ENCODE measurements around the gene CHMP4A. TPM values are rescaled to one million over a fixed set of nuclear protein-coding genes. Genes with fewer than 3 reads are reported as not detected.
A peak's percentile ranks its signal among the peaks of the same experiment; 100 is the strongest.

The CHMP4A gene
- total and polyA plus RNA-seq, 9 of the 15 experiments (the other 6 are each of a cell fraction or from before 2014, with no cell fraction given), result 28.8 to 104 (median 52.7) TPM

DNA sequence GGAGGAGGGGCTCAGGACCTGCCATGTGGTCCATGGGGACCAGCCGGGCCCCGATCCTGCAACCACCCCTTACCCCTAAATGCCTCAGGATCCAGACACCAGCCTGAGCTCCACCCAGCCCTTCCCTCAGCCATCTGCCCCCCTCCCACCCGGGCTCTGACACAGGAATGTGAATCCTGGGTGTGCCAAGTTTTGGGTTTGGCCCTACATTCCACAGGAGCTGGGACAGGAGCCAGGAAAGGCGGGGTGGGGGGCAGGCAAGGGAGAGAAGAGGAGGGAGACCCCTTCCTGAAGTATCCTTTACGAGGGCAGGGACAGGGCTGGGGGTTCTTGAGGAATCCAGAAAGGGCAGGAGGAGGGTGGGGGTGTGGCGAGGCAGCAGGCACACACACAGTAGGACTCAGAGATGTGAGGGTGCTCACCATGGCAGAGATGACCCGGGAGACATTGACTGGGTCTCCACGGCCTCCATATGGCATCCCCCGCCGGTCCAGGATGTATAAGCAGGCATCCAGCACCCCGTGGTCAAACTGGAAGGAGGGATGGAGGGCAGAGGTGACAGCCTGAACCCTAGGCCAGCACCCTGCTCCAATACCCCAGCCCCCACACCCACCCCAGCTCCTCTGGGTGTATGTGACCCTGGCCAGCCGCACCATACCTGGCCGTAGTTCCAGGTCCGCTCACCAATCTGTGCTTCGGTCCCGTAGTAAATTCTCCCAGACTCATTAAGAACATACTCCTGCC lies 46.2 kb upstream of the CHMP4A start:
- no peak for FAIRE-seq
- in situ Hi-C loops (cut with MboI), result no loop called here
- no peak for ATAC-seq
- intact Hi-C loops (cut with micrococcal nuclease), result no loop called here
- no peak overlapping the region for H3K4me2 ChIP-seq (ENCODE audit: insufficient read depth, low read length)
- ChIA-PET POLR2A (interaction anchor here (0.6 kb wide), 1 partner anchor 12 kb away, joined by 3 read pairs; the partner anchor contains the start of gene RABGGTA), CTCF (ENCODE audit: low intra/inter-chr PET ratio) (no interaction called here)
- TF ChIP-seq ZNF561 (CRISPR knock-in tag; conservative IDR thresholded peaks at IDR 0.05) (no peak), RBM39 (optimal IDR thresholded peaks at IDR 0.05; ENCODE audit: low read depth, low read length) (no peak), NCOA1 (IDR thresholded peaks at IDR 0.05; ENCODE audit: low read depth) (no peak), ELF4 (CRISPR knock-in tag; IDR thresholded peaks at IDR 0.05) (no peak), KHSRP (IDR thresholded peaks at IDR 0.05) (no peak), MED1 (CRISPR knock-in tag; IDR thresholded peaks at IDR 0.05; ENCODE audit: borderline replicate concordance) (no peak), C11orf30 (IDR thresholded peaks at IDR 0.05; ENCODE audit: low read depth) (no peak), ZNF3 (CRISPR knock-in tag; IDR thresholded peaks at IDR 0.05) (no peak), ZNF707 (CRISPR knock-in tag; conservative IDR thresholded peaks at IDR 0.05) (no peak), ZNF274 (IDR thresholded peaks at IDR 0.05; ENCODE audit: borderline replicate concordance, low read depth, low read length) (no peak), RBM15 (IDR thresholded peaks at IDR 0.05; ENCODE audit: insufficient read depth, low read length) (no peak), RHOXF2B (CRISPR knock-in tag; conservative IDR thresholded peaks at IDR 0.05) (no peak)
- TF ChIP-seq, protein P1, sequence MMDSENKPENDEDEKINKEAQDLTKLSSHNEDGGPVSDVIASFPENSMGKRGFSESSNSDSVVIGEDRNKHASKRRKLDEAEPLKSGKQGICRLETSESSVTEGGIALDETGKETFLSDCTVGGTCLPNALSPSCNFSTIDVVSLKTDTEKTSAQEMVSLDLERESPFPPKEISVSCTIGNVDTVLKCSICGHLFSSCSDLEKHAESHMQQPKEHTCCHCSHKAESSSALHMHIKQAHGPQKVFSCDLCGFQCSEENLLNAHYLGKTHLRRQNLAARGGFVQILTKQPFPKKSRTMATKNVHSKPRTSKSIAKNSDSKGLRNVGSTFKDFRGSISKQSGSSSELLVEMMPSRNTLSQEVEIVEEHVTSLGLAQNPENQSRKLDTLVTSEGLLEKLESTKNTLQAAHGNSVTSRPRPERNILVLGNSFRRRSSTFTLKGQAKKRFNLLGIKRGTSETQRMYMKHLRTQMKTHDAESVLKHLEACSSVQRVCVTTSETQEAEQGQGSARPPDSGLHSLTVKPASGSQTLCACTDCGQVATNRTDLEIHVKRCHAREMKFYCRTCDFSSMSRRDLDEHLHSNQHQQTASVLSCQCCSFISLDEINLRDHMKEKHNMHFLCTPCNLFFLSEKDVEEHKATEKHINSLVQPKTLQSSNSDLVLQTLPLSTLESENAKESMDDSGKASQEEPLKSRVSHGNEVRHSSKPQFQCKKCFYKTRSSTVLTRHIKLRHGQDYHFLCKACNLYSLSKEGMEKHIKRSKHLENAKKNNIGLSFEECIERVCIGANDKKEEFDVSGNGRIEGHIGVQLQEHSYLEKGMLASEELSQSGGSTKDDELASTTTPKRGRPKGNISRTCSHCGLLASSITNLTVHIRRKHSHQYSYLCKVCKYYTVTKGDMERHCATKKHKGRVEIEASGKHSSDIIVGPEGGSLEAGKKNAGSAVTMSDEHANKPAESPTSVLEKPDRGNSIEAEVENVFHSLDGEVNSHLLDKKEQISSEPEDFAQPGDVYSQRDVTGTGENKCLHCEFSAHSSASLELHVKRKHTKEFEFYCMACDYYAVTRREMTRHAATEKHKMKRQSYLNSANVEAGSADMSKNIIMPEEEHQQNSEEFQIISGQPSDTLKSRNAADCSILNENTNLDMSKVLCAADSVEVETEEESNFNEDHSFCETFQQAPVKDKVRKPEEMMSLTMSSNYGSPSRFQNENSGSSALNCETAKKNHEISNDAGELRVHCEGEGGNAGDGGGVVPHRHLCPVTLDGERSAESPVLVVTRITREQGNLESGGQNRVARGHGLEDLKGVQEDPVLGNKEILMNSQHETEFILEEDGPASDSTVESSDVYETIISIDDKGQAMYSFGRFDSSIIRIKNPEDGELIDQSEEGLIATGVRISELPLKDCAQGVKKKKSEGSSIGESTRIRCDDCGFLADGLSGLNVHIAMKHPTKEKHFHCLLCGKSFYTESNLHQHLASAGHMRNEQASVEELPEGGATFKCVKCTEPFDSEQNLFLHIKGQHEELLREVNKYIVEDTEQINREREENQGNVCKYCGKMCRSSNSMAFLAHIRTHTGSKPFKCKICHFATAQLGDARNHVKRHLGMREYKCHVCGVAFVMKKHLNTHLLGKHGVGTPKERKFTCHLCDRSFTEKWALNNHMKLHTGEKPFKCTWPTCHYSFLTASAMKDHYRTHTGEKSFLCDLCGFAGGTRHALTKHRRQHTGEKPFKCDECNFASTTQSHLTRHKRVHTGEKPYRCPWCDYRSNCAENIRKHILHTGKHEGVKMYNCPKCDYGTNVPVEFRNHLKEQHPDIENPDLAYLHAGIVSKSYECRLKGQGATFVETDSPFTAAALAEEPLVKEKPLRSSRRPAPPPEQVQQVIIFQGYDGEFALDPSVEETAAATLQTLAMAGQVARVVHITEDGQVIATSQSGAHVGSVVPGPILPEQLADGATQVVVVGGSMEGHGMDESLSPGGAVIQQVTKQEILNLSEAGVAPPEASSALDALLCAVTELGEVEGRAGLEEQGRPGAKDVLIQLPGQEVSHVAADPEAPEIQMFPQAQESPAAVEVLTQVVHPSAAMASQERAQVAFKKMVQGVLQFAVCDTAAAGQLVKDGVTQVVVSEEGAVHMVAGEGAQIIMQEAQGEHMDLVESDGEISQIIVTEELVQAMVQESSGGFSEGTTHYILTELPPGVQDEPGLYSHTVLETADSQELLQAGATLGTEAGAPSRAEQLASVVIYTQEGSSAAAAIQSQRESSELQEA (IDR thresholded peaks at IDR 0.05; ENCODE audit: low read depth), result no peak
- H3K36me3 ChIP-seq (ENCODE audit: control insufficient read depth, insufficient read depth, low read length), result no peaks in the 10 kb centered on the region; the same call in 1 of the 3 replicates
- H3K4me1 ChIP-seq (replicated peaks in 1 of 2; ENCODE audit: control insufficient read depth in 2 of 2, insufficient read depth in 2 of 2, low read length in 2 of 2), result peaks cover 22 to 75% of the 10 kb centered on the region in 2 experiments; a peak in 4 of 5 replicates
- BruUV-seq (replicated peaks), result no TSS peak
- H3K27ac ChIP-seq (ENCODE audit: extremely low read depth, low read depth, low read length), result no peak overlapping the region
- peak in 1 of 4 experiments; percentile 14 for DNase-seq (ENCODE audit: extremely low read depth in 1 of 4, low spot score in 3 of 4)
- no peaks in the 10 kb centered on the region for H3K9me3 ChIP-seq (replicated peaks; ENCODE audit: control insufficient read depth, insufficient read depth, low read depth, low read length)
- no peak overlapping the region for H3K4me3 ChIP-seq
- no peak overlapping the region; a peak in 1 of 4 replicates for H3K9ac ChIP-seq (ENCODE audit: insufficient read depth in 1 of 2, low read depth in 2 of 2, low read length in 2 of 2)
- no peaks in the 10 kb centered on the region for H3K27me3 ChIP-seq (ENCODE audit: control insufficient read depth in 2 of 2, insufficient read depth in 2 of 2, low read length in 2 of 2)
- H3K79me2 ChIP-seq (ENCODE audit: control insufficient read depth, insufficient read depth, low read length), result no peaks in the 10 kb centered on the region
- H4K20me1 ChIP-seq (replicated peaks; ENCODE audit: control insufficient read depth, insufficient read depth, low read length), result no peaks in the 10 kb centered on the region
- 89% methylated on average over 9 of the region's 16 CpGs for WGBS (ENCODE audit: insufficient coverage, low coverage, missing lambda C conversion rate)
- H2AFZ ChIP-seq (ENCODE audit: low read depth, low read length), result no peak overlapping the region
- no peaks in the 10 kb centered on the region for H3K9me1 ChIP-seq (ENCODE audit: control insufficient read depth, insufficient read depth, low read length)

All from K562 (cell line).